SW 1271 (cell line): Measurements from ENCODE around the gene DBF4B.
"Not testable (repeated sequence)": the region's sequence is repeated elsewhere in the genome, so short reads cannot be mapped to it uniquely, and the experiment has no call there.

Experiments used
- DNase-seq, 2 experiments: peaks; one replicate each; lab custom pipeline; 2025; lab: John Stamatoyannopoulos, UW

The DBF4B gene, protein sequence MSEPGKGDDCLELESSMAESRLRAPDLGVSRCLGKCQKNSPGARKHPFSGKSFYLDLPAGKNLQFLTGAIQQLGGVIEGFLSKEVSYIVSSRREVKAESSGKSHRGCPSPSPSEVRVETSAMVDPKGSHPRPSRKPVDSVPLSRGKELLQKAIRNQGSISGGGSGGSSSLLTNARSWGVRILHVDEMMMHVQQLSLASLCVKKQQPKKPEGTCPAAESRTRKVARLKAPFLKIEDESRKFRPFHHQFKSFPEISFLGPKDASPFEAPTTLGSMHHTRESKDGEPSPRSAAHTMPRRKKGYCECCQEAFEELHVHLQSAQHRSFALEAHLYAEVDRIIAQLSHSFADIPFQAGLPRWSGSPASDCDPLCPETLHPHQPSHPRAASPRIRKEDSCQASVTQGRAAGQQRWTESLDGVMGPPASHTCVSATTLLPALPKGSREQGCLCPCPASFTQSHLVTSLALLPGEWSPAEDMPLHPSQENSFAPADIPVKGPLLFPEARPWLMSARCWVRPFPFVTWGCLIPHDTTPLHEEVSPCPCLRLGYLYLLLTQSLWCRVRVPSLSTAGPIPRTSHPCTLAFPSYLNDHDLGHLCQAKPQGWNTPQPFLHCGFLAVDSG

DNA sequence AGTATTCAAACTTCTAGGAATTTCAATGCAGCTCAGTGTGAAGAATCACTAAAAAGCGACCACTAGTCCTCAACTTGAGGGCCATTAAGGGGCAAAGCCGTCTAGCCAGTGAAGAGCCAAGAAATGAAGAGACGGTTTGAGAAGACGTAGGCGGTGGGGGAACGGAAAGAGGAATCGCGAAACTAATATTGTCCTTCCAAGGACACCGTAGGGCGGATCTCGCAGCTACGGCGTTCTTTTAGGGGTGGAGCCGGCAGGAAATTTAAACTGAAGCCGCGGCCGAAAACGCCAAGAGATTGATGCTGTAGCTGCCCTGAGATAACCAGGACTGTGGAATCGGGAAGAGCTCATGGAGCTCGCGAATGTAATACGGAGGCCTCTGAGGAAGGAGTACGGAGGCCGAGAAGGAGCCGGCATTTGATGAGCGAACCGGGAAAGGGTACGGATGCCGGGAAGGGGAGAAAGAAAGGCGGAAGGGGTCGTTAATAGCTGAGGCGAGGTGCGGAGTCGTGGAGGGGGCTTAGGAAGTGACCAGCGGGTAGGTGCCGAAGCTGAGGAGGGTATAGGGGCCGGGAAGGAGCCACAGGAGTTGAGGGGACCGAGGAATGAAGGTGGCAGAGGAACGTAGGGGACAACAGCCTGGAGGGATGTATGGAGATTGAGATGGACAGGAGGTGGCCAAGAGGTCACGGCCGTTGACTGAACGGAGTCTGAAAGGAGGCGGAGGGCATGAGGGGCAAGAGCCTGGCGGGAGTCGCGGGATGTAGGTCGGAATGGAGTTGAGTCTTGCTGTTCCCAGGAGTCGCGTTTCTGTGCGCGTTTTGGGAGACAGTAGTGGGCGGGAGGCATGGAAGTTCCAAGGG lies at the start of gene DBF4B:
DBF4B (plus strand) TSS at position 265 of the 863 bp plus-strand sequence; CDS start at position 421, 156 bp downstream.
- DNase-seq: peak; percentile 67 to 91

DNA sequence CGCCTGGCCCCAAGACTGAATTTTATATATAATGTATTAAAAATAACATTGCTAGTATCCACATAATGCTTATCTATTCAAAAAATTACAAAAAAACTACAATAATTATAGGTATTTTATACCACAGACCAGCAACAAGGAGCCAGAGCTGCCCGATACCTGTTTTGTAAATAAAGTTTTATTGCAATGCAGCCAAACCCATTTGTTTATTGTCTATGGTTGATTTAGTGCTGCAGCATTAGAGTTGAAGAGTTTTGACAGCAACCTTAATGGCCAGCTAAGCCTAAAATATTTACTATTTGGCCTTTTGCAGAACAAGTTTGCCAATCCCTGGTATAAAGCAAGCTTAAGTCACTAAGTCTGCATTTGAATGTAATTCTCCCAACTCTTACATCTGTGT lies 46.6 kb upstream of the DBF4B start:
- DNase-seq: no peak

DNA sequence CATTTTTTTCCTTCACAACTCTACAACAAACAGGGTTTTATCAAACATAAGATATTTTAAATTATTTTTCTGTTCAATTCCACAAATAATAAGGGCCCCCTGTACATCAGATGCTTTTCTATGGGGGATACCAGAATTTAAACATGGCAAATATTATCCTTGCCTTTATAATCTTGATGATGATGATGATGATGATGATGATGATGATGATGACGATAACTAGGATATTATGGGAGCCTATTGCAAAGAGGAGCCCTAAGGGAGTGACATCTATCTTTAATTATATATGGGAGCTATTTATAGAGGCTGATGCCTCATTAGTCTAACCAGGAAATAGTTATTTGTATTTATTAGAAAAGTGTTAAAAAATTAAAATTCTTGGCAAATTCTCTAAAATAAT lies 45.4 kb upstream of the DBF4B start:
- no peak for DNase-seq

DNA sequence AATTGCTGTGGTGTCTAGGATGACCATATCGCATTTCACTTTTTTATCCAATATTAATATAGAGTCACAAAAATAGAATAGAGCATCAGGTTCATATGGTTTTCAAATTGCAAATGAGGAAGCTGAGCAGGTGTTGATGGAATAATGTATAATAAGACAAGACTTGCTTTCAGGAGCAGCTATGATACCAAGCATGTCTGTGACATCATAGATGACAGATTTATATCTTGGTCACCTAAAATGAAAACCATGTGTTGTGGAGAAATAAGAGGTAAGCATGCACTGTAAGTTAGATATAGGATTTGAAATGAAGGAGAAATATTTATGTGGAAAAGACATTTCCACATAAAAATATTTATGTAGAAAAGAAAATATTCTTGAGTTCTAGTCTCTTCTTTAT lies 43.6 kb upstream of the DBF4B start:
- no peak for DNase-seq

DNA sequence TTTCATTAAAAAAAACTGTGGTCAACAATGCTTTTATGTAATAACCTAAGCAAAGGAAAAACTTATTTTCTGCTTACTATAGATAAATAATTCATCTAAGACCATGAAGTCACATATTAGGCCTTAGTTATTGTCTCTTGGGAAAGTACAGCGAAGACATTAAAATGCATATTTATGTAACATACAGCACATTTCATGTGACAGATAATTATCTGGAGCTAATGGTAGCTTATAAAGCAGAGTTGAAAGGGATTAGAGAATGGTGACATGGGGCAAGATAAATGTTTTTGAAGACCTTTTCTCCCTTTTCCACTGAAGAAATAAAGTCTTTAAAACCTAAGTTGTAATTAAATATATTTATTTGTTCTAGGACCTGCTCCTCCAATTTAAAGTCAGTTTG lies 42.5 kb upstream of the DBF4B start:
- no peak for DNase-seq

DNA sequence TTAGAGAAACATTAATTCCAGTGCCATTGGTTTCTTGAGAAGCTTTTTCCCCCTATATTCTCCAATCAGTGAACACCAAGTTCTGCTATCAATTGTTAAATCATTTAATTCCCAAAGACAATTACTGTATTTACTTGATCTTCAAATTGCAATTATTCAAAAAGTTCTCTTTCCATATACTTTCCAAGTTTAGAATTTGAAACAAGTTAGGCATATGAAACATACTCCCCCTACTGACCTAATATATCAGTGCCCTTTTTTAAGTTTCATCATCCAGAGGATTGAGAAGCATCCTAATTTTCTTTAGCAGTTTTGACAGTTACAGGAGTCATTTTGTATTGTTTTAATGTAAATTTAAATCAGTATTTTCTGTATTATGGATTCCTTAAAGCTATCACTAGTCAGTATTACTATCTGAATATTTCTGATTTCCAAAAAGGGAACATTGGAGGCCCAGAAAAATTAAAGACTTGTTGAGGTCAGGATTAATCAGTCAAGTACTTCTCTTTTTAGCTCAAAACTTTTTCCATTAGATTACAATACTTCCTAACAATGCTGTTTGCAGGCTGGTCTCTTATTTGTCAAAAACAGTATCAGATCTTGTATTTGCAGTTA lies 35.9 kb upstream of the DBF4B start:
- DNase-seq: peak in 1 of 2 experiments; percentile 57

DNA sequence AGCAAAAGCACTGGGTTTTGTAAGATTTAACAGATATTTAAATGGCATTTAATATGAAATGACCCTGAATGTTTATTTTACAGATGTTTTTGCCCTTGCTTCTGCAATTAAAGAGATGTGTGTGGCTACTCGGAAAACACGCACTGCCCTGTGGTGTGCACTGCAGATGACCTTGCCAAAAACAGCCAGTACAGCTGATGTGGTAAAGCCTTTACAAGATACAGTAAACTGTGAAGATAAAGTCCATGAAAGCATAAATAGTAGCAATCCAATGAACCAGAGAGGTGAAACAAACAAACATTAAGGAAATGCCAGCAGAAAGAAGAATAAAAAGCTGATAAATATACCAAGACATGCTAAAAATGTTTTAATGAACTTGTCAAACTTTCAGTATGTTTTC lies 34.6 kb upstream of the DBF4B start:
- no peak for DNase-seq

DNA sequence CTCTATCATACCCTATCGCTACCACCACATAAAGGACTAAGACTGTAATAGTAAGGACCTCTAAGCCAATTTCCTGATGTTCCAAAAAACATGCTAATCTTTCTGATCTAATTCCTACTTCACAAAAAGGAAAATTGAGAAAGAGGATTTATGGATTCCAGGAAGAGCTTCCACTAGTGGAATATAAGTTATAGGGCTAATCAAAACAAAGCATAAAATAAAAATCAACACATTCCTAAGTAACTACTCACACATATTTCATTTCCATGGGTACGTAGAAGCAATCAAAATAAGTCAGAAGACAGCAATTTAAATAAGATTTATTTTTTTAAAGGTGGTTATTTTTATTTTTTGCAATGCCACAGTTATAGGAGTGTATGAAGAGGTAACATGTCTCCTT lies 31.3 kb upstream of the DBF4B start:
- DNase-seq: peak in 1 of 2 experiments; percentile 59

DNA sequence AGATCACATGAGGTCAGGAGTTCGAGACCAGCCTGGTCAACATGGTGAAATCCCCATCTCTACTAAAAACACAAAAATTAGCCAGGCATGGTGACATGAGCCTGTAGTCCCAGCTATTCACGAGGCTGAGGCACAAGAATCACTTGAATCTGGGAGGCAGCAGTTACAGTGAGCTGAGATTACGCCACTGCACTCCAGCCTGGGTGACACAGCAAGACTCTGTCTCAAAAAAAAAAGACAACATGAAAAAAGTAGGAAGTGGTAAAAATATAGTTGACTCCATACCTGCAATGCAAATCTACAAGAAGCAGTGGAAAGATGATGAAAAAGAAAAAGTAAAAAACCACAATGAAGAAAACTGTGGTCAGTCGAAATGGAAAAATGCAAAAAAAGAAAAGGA lies 25.2 kb upstream of the DBF4B start:
- not testable (repeated sequence) for DNase-seq

DNA sequence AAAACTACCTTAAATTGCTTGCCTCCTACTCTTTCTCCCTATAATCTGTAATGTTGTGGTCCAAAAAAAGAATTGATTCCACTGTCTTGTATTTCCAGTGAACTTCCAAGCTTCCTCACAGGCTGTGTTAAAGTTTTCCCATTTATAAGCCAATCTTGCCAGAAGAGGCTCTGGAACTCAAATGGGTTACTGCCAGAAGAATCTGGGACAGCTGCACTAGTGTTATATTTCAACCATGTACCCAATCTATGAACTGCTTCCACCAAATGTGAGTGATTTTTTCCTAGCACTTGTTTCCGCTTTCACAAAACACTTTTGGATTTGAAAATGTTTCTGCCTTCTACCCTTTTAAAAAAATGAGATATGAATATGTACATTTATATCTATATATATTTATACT lies 20.7 kb upstream of the DBF4B start:
- DNase-seq: no peak

DNA sequence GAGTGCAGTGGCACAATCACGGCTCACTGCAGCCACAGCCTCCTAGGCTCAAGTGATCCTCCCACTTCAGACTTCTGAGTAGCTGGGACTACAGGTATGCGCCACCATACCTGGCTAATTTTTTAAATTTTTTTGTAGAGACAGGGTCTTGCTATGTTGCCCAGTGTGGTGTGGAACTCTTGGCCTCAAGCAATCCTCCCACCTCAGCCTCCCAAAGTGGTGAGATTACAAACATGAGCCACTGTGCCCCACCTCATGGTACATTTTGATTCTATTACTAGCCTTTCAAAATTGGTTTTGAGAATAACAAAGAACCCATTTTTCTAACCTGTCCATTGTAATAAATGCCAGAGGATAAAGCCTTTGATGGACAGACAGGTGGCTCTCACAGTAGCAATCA lies 20.3 kb upstream of the DBF4B start:
- no peak for DNase-seq

DNA sequence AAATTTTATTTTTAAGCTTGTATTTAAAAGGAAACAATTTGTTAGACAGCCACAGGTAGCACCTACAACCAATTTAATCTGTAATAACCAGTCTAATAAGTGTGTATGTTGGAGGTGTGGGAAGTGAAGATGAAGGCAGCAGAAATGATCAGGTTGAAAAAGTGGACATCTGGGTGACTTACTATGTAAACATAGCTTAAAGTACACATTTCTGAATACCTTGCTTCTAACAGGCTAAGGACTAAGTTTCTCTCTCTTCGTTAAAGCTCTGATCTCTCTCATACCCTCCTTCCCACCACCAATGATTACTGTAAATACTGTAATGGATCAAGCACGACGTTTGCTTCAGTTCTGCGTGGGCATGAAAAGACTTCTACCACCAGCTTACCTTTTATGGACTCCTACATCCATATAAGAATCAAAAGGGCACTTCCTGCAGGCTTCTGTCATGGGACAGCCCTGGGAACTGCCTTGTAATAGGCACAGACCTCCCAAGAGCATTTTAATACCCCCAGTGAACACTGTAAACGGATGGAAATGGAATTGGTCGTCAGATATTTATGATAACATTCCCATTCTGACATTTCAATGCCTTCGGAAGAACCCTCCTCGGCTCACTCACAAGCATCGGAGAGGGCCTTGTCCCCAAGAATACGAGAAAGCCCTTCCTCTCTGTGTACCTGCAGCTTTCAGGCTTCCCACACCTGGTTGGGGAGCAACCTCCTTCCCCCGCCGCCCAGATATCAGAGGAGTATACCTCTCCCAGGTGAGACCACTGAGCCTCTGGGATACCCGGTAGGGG lies 19.6 kb upstream of the DBF4B start:
- DNase-seq: no peak

DNA sequence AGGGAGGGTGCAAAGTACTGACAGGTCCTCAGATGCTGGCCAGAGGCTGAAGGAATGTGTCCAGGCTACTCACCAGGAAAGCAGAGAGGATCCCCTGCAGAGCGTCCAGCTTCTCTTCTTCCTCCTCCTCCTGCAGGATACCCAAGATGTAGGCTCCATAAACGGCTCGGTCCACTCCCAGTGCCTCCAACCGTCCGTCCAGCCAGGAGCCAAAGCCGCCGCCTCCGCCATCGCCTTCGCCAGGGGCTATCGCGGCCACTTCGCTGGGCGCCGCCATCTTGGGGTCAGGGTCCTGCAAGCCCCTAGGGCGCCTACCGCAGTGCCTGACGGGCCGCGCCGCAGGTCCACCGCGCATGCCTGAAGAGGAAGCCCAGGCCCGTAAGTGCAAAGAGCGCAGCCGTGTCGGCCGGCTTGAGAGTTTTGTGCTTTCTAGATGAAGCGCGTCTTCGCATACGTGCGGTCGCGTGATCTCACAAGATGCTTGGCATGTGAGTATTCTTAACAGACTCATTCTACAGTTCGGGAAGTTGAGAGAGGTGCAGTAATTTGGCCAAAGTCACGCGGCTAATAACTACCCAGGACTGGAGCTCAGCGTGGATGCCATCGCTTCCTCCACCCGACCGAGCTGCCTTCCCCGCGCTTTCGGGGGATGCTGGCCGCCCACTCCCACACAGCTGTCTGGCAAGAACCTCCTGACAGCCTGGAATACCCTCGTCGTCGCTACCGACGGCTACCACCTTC lies 18.8 kb upstream of the DBF4B start, which contains the start of gene CCDC43:
CCDC43 (minus strand) TSS at position 300 of the 741 bp plus-strand sequence; CDS start at position 277, 23 bp downstream.
- peak; percentile 81 to 84 for DNase-seq

DNA sequence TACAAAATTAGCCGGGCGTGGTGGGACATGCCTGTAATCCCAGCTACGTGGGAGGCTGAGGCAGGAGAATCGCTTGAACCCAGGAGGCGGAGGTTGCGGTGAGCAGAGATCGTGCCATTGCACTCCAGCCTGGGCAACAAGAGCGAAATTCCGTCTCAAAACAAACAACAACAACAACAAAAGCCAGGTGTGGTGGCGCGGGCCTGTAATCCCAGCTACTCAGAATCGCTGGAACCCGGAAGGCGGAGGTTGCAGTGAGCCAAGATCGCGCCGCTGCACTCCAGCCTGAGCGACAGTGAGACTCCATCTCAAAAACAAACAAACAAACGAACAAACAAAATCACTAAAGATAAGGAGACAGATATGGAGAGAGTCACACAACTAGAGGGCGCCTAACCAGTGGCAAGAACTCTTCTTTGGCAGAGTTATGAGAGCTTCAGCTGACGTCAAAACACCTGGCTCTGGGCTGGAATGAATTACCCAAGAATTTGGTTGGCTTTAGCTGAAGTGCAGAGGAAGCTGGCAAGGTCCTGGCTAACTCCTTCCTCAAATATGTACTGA lies 17.6 kb upstream of the DBF4B start:
- peak; percentile 17 to 56 for DNase-seq

DNA sequence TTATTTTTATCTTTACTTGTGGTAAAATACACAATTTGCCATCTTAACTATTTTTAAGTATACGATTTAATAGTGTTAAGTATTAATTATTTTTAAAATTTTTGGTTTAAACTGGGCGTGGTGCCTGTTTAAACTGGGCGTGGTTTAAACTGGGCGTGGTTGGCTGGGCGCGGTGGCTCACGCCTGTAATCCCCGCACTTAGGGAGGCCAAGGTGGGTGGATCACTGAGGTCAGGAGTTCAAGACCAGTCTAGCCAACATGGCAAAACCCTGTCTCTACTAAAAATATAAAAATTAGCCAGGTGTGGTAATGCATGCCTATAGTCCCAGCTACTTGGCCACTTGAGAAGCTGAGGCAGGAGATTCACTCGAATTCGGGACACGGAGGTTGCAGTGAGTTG lies 14.9 kb upstream of the DBF4B start:
- DNase-seq: no peak

DNA sequence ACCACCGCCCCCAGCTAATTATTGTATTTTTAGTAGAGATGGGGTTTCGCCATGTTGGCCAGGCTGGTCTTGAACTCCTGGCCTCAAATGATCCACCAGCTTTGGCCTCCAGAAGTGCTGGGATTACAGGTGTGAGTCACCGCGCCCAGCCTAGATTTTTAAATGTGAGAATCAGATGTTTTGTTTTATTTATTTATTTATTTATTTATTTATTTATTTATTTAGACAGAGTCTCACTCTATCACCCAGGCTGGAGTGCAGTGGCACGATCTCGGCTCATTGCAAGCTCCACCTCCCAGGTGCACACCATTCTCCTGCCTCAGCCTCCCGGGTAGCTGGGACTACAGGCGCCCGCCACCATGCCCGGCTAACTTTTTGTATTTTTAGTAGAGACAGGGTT lies 8.2 kb upstream of the DBF4B start:
- not testable (repeated sequence) for DNase-seq

DNA sequence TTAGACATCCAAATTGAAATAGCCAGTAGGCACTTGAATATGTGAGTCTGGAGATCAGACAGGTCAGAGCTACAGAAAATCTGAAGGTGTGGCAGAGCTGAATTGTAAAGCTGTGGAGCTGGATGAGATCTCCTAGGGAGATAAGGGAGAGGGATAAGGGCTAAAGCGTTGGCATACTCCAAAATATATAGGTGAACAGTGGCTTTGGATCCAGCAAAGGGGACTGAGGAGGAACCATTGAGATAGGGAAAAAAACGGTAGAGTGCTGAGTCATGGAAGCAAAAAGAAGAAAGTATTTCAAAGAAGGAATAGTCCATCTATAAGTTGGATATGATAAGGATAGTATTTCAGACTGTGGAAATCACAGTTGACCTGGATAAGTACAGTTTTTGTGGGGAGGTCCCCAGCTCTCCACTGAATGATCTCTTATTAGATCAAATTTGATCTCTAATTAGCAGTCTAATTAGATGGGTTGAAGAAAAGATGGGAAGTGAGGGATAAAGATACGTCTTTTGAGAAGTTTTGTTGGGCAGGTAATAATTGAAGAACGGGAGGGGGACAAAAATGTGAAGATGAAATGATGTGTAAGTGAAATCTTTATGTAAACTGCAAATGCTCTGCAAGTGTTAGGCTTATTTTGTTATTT lies 587 bp upstream of the DBF4B start:
- no peak for DNase-seq

DNA sequence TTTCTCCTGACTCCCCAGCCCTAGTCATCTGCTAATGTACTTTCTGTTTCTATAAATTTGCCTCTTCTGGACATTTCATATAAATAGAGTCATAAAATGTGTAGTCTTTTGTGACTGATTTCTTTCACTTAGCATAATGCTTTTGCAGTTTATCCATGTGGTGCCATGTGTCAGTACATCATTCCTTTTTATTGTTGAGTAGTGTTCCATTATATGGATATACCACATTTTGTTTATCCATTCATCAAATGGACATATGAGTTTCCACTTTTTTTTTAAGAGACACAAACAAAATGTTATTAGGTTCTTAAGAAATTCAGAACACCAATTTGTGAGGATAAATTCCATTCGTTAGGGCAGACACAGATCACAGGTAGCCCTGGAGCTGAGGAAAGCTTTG lies 11.0 kb downstream of the DBF4B start:
- DNase-seq: no peak

DNA sequence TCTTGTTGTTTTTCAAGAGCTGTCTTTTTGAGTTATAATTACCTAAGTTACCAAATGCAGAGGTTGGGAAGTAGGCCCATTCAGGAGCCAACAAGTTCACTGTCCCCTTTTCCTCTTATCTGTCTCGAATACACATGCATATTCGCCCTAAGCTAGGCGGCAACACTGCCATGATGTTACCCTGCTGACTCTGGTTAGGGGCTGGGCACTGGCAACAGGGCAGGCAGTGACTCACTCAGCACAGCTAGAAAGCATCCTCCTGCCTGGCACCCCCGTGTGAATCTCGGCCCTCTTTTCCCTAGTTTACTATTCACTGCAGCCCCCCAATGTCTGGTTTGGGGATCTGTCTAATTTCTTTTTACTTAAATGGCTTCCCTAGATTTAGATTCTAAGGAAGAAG lies 13.8 kb downstream of the DBF4B start:
- no peak for DNase-seq

DNA sequence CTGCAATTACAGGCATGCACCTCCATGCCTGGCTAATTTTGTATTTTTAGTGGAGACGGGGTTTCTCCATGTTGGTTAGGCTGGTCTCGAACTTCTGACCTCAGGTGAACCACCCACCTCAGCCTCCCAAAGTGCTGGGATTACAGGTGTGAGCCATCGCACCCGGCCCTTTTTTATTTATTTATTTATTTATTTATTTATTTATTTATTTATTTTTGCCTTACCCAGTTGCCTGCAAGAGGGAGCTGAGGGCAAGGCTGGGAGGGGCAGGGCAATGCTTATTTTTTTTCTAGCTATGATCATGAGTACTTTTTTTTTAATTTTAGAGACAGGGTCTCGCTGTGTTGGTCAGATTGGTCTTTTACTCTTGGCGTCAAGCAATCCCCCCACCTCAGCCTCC lies 17.7 kb downstream of the DBF4B start:
- not testable (repeated sequence) for DNase-seq
